ENCODE data around the gene RPL36A. TPM values are rescaled to one million over a fixed set of nuclear protein-coding genes. Genes with fewer than 3 reads are reported as not detected.

The RPL36A gene
- total and polyA plus RNA-seq, 12 donors = 30.8 to 2,119 (median 57.0) TPM

DNA sequence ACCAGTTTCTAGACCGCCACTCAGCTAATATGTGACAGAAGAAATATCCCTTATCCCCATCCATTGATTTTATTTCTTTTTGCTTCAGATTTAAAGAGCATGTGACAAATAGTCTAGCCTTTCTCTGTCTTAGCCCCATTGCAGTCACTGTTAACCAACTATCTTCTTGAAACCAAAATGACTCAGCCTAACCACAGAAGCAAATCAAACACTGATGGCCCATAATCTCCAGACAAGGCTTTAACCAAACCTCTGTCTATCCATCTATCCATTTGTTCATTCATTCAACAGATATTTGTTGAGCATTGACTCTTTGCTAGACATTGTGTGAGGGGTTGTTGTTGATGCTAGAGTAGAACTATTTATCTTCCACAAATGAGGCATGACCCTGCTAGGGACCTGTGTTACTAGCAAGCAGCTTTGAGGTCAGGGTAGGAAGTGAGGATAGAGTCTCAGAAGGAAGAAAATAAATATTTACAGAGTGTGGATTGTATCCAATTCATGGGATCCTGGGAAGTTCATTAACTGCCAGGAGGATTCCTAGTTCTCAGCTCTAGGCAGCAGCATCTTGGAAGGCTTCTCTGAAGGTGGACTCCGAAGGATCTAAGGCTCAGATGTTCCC lies 39.8 kb downstream of the RPL36A start:
- Histone ChIP-seq H3K27ac (no peak overlapping the region), H3K4me1 (no peaks in the 10 kb centered on the region), H3K4me3 (no peak overlapping the region), H3K36me3 (peaks cover 0 to 55% (median 0%) of the 10 kb centered on the region in 9 donors), H3K9me3 (peaks cover 0 to 12% (median 0%) of the 10 kb centered on the region in 11 donors), H3K27me3 (no peaks in the 10 kb centered on the region)
- ATAC-seq = no peak
- no peak for DNase-seq
- TF ChIP-seq, protein P1, sequence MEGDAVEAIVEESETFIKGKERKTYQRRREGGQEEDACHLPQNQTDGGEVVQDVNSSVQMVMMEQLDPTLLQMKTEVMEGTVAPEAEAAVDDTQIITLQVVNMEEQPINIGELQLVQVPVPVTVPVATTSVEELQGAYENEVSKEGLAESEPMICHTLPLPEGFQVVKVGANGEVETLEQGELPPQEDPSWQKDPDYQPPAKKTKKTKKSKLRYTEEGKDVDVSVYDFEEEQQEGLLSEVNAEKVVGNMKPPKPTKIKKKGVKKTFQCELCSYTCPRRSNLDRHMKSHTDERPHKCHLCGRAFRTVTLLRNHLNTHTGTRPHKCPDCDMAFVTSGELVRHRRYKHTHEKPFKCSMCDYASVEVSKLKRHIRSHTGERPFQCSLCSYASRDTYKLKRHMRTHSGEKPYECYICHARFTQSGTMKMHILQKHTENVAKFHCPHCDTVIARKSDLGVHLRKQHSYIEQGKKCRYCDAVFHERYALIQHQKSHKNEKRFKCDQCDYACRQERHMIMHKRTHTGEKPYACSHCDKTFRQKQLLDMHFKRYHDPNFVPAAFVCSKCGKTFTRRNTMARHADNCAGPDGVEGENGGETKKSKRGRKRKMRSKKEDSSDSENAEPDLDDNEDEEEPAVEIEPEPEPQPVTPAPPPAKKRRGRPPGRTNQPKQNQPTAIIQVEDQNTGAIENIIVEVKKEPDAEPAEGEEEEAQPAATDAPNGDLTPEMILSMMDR (IDR thresholded peaks at IDR 0.05) = no peak
- intact Hi-C loops (cut with DNase I) = no loop called here
- WGBS, 2 donors = 84 to 96% methylated on average over 2 of the region's 2 CpGs

DNA sequence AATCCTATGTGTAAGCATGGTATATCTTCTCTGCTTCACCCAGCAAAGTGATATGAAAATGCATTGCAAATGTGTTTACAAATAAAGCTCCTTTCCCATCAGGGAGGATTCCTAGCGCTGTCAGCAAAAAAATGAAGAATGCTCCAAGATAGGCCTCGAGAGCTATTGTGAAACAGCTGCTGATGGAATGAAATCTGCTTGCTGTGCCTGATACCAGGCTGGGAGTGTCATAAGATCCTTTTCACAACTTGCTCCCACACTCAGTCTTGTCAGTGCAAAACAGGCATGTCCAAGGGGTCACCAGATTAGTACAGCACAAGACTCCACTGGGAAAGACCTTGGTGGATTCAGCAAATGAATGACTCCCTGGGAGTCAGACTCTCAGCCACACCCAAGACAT lies 51.3 kb downstream of the RPL36A start:
- no peaks in the 10 kb centered on the region for H3K4me1 ChIP-seq
- H3K27ac ChIP-seq = no peak overlapping the region
- no peaks in the 10 kb centered on the region for H3K27me3 ChIP-seq
- intact Hi-C loops (cut with DNase I) = no loop called here
- DNase-seq = no peak
- H3K36me3 ChIP-seq = peaks cover 0 to 65% (median 0%) of the 10 kb centered on the region in 9 donors
- ATAC-seq = peak in 1 of 8 donors; percentile 33
- TF ChIP-seq, protein P1 (IDR thresholded peaks at IDR 0.05) = no peak
- no peak overlapping the region for H3K4me3 ChIP-seq
- no peaks in the 10 kb centered on the region for H3K9me3 ChIP-seq
- 52 to 68% methylated on average over 2 of the region's 2 CpGs for WGBS, 2 donors

Other genes with a start within 250 kb of the RPL36A start
- gene DRP2, start 171.2 kb upstream of the RPL36A start, total RNA-seq = under 1 TPM in 5 of 10 donors, not detected in 5; 0.04 to 0.24 (median 0.09) TPM
- gene DRP2, start 171.2 kb upstream of the RPL36A start, polyA plus RNA-seq = under 1 TPM; 0.01 to 0.07 TPM
- under 1 TPM in 1 of 10 donors, not detected in 9; 0.15 TPM for gene TAF7L, start 99.7 kb upstream of the RPL36A start, total RNA-seq
- gene TAF7L, start 99.7 kb upstream of the RPL36A start, polyA plus RNA-seq = under 1 TPM in 1 of 2 donors, not detected in 1; 0.01 TPM
- gene TIMM8A, start 42.3 kb upstream of the RPL36A start, total RNA-seq = 10 to 100 TPM; 13.9 to 28.2 (median 19.7) TPM
- gene TIMM8A, start 42.3 kb upstream of the RPL36A start, polyA plus RNA-seq = 10 to 100 TPM in 1 of 2 donors, 1 to 10 TPM in 1; 6.8 to 17.2 TPM
- 1 to 10 TPM in 7 of 10 donors, under 1 TPM in 3; 0.47 to 7.0 (median 1.6) TPM for gene BTK, start 4.8 kb upstream of the RPL36A start, total RNA-seq
- gene BTK, start 4.8 kb upstream of the RPL36A start, polyA plus RNA-seq = 1 to 10 TPM; 1.2 to 1.6 TPM
- 10 to 100 TPM in 3 of 10 donors, 1 to 10 TPM in 7; 6.0 to 22.3 (median 8.6) TPM for gene GLA, start 16.9 kb downstream of the RPL36A start, total RNA-seq
- 10 to 100 TPM; 20.7 to 33.9 TPM for gene GLA, start 16.9 kb downstream of the RPL36A start, polyA plus RNA-seq
- gene HNRNPH2, start 17.2 kb downstream of the RPL36A start, total RNA-seq = 10 to 100 TPM; 49.2 to 74.9 (median 60.8) TPM
- 10 to 100 TPM; 30.7 to 50.0 TPM for gene HNRNPH2, start 17.2 kb downstream of the RPL36A start, polyA plus RNA-seq
- 1 to 10 TPM; 3.5 to 8.8 (median 5.5) TPM for gene ARMCX4, start 94.4 kb downstream of the RPL36A start, total RNA-seq
- 10 to 100 TPM in 1 of 2 donors, 1 to 10 TPM in 1; 4.6 to 21.9 TPM for gene ARMCX4, start 94.4 kb downstream of the RPL36A start, polyA plus RNA-seq
- 10 to 100 TPM; 33.3 to 51.9 (median 37.7) TPM for gene ARMCX1, start 159.5 kb downstream of the RPL36A start, total RNA-seq
- 10 to 100 TPM; 13.7 to 16.1 TPM for gene ARMCX1, start 159.5 kb downstream of the RPL36A start, polyA plus RNA-seq
- gene ARMCX6, start 227.0 kb downstream of the RPL36A start, total RNA-seq = 10 to 100 TPM; 16.8 to 43.1 (median 35.1) TPM
- 10 to 100 TPM; 11.1 to 29.0 TPM for gene ARMCX6, start 227.0 kb downstream of the RPL36A start, polyA plus RNA-seq
- gene ARMCX3, start 232.1 kb downstream of the RPL36A start, total RNA-seq = 10 to 100 TPM; 54.6 to 81.2 (median 62.7) TPM
- gene ARMCX3, start 232.1 kb downstream of the RPL36A start, polyA plus RNA-seq = 10 to 100 TPM; 32.6 to 33.2 TPM